ENCODE measurements around the gene FAM53A.

Gene FAM53A

DNA sequence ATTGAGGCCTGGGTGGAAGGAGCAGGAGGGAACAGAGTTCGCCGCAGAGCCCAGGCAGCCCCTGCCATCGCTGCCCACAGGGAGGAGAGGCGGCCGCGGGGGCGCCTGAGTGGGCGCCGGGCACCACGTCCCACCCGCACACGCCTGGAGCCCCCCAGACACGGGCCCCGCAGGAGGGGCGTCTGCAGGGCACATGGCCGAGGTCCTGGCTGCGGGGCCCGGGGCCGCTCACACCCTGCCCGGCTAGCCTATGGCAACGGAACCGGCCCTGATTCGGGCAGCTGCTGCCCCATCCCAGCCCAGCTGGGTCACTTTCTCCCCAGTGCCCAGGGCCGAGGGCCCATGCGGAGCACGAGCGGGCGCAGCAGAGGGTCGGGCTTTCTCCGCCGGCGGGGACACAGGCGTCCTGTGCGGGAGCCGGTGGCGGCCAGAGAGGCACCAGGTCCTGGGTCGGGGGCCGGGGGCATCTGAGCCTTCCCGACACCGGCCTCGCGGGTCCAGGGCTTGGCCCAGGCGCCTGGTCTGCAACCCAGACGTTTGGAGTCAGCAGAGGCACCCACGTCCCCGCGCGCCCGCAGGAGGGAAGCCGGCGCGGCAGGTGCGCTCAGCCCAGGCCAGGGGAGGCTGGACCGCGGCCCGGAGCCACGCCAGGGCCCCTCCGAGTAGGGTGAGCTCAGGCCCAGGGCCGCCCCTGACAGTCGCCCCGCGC is 91.2 kb downstream of the FAM53A start:
- no peak for DNase-seq (ENCODE audit: extremely low read depth, insufficient read length)
- Histone ChIP-seq H3K27me3 (replicated peaks; ENCODE audit: control insufficient read depth, insufficient read depth, low read length) (no peaks in the 10 kb centered on the region), H3K36me3 (ENCODE audit: control insufficient read depth, insufficient read depth, low read length) (no peaks in the 10 kb centered on the region), H3K4me3 (replicated peaks; ENCODE audit: low read depth, low read length) (no peak overlapping the region)
- TF ChIP-seq, protein P1, sequence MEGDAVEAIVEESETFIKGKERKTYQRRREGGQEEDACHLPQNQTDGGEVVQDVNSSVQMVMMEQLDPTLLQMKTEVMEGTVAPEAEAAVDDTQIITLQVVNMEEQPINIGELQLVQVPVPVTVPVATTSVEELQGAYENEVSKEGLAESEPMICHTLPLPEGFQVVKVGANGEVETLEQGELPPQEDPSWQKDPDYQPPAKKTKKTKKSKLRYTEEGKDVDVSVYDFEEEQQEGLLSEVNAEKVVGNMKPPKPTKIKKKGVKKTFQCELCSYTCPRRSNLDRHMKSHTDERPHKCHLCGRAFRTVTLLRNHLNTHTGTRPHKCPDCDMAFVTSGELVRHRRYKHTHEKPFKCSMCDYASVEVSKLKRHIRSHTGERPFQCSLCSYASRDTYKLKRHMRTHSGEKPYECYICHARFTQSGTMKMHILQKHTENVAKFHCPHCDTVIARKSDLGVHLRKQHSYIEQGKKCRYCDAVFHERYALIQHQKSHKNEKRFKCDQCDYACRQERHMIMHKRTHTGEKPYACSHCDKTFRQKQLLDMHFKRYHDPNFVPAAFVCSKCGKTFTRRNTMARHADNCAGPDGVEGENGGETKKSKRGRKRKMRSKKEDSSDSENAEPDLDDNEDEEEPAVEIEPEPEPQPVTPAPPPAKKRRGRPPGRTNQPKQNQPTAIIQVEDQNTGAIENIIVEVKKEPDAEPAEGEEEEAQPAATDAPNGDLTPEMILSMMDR (IDR thresholded peaks at IDR 0.05; ENCODE audit: insufficient read depth, low read length, poor library complexity, severe bottlenecking): no peak

DNA sequence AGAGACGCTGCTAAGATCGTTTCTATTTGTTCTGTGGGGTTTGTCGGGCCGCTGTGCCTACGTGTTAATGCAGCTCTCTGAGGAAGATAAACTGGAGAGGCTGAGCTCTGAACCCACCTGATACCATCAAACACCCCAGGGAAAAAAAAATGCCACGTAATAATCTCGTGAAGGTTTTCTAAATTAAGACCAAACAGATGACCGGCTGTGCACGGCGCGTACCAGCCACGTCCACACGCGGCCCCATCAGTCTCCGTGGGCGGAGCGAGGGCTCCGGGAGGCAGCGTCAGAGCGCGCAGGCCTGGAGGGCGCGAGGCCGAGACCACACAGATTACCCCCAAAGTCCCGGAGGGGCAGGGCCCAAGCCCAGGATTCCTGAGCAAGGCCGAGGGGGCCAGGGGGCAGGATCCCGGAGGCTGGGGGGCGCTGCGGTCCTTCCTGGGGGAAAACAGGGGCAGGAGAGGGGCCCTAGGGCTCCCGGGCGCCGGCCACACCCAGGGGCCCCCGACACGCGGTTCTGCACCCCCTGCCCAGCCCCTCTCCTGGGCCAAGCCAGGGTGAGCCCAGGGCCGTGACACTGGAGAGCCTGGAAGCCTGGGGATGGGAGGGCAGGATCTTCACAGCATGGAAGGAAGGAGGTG is 91.9 kb downstream of the FAM53A start:
- no peak for DNase-seq (ENCODE audit: extremely low read depth, insufficient read length)
- no peak overlapping the region for H3K4me3 ChIP-seq (replicated peaks; ENCODE audit: low read depth, low read length)
- TF ChIP-seq, protein P1 (IDR thresholded peaks at IDR 0.05; ENCODE audit: insufficient read depth, low read length, poor library complexity, severe bottlenecking): no peak
- no peaks in the 10 kb centered on the region for H3K36me3 ChIP-seq (ENCODE audit: control insufficient read depth, insufficient read depth, low read length)
- H3K27me3 ChIP-seq (replicated peaks; ENCODE audit: control insufficient read depth, insufficient read depth, low read length): no peaks in the 10 kb centered on the region

DNA sequence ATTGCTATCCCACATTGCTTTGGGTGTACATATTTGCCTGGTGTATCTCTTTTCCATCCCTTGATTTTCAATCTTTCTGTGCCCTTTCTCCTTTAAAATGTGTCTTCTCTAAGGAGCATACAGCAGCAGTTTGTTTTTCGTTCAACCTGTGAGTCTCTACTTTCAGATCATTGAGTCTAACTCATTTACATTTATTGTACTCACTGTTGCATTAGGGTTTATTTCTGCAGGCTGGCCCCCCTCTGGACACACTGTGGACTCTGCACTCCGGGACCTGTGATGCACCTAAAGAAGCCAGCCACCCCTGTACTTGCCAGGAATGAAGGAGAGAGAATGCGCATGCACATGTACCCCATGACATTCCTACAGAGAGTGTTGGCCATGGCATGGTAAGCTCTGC is 93.0 kb downstream of the FAM53A start:
- TF ChIP-seq, protein P1 (IDR thresholded peaks at IDR 0.05; ENCODE audit: insufficient read depth, low read length, poor library complexity, severe bottlenecking): no peak
- no peaks in the 10 kb centered on the region for H3K27me3 ChIP-seq (replicated peaks; ENCODE audit: control insufficient read depth, insufficient read depth, low read length)
- no peak for DNase-seq (ENCODE audit: extremely low read depth, insufficient read length)
- H3K36me3 ChIP-seq (ENCODE audit: control insufficient read depth, insufficient read depth, low read length): no peaks in the 10 kb centered on the region
- H3K4me3 ChIP-seq (replicated peaks; ENCODE audit: low read depth, low read length): no peak overlapping the region

DNA sequence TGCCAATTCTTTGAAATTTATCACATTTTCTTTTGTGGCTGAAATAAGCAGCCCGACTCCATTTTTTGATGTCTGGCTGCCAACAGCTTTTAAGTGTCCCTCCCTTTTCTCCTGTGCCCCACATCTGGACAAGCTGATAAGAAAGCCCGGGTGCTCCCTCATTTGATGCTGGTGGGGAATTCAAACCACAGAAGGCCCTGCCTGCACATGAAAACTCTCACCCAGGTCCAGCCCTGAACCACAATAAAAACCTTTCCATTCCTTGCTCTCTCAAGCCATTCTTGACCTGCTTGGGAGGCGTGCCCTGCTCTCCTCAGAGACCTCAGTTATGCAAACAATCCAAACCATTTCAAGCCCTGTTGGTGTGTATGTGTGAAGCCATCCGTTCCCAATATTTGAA is 93.9 kb downstream of the FAM53A start:
- TF ChIP-seq, protein P1 (IDR thresholded peaks at IDR 0.05; ENCODE audit: insufficient read depth, low read length, poor library complexity, severe bottlenecking): no peak
- no peak overlapping the region for H3K4me3 ChIP-seq (replicated peaks; ENCODE audit: low read depth, low read length)
- no peaks in the 10 kb centered on the region for H3K27me3 ChIP-seq (replicated peaks; ENCODE audit: control insufficient read depth, insufficient read depth, low read length)
- DNase-seq (ENCODE audit: extremely low read depth, insufficient read length): no peak
- no peaks in the 10 kb centered on the region for H3K36me3 ChIP-seq (ENCODE audit: control insufficient read depth, insufficient read depth, low read length)
